ENCODE data around the gene ZFPM1.
A peak's percentile ranks its signal among the peaks of the same experiment; 100 is the strongest.

The ZFPM1 gene

DNA sequence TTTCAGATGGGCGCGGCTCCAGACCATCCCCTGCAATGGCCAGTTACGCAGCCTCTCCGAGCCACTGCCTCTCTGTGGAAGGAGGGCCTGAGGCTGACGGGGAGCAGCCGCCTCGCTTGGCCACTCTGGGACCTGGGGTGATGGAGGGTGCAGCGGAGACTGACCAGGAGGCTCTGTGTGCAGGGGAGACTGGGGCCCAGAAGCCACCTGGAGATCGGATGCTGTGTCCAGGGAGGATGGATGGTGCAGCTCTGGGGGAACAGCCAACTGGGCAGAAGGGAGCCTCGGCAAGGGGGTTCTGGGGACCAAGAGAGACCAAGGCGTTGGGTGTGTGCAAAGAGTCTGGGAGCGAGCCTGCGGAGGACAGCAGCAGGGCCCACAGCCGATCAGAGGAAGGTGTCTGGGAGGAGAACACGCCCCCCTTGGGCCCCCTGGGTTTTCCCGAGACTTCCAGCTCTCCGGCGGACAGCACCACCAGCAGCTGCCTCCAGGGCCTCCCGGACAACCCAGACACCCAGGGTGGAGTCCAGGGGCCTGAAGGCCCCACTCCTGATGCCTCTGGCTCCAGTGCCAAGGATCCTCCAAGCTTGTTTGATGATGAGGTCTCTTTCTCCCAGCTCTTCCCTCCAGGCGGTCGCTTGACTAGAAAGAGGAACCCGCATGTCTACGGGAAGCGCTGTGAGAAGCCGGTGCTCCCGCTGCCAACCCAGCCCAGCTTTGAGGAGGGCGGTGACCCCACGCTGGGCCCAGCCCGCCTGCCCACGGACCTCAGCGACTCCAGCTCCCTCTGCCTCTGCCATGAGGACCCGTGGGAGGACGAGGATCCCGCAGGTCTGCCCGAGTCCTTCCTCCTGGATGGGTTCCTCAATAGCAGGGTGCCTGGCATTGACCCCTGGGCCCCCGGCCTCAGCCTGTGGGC lies 17.4 kb upstream of the ZFPM1 start:
- DNase-seq, result no peak

DNA sequence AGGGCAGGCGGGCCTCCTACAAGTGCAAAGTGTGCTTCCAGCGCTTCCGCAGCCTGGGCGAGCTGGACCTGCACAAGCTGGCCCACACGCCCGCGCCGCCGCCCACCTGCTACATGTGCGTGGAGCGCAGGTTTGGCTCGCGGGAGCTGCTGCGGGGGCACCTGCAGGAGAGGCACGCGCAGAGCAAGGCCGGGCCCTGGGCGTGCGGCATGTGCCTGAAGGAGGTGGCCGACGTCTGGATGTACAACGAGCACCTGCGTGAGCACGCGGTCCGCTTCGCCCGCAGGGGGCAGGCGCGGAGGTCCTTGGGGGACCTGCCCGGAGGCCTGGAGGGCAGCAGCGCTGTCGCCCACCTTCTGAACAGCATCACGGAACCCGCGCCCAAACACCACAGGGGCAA lies 16.3 kb upstream of the ZFPM1 start:
- DNase-seq, result no peak

DNA sequence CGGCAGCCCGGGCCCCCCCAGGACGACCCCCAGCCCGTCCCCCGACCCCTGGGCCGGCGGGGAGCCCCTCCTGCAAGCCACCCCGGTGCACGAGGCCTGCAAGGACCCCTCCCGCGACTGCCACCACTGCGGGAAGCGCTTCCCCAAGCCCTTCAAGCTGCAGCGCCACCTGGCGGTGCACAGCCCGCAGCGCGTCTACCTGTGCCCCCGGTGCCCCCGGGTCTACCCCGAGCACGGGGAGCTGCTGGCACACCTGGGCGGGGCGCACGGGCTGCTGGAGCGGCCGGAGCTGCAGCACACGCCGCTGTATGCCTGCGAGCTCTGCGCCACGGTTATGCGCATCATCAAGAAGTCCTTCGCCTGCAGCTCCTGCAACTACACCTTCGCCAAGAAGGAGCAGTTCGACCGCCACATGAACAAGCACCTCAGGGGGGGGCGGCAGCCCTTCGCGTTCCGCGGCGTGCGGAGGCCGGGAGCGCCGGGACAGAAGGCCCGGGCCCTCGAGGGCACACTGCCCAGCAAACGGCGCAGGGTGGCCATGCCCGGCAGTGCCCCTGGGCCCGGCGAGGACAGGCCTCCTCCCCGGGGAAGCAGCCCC lies 15.6 kb upstream of the ZFPM1 start:
- peak; percentile 68 for DNase-seq

DNA sequence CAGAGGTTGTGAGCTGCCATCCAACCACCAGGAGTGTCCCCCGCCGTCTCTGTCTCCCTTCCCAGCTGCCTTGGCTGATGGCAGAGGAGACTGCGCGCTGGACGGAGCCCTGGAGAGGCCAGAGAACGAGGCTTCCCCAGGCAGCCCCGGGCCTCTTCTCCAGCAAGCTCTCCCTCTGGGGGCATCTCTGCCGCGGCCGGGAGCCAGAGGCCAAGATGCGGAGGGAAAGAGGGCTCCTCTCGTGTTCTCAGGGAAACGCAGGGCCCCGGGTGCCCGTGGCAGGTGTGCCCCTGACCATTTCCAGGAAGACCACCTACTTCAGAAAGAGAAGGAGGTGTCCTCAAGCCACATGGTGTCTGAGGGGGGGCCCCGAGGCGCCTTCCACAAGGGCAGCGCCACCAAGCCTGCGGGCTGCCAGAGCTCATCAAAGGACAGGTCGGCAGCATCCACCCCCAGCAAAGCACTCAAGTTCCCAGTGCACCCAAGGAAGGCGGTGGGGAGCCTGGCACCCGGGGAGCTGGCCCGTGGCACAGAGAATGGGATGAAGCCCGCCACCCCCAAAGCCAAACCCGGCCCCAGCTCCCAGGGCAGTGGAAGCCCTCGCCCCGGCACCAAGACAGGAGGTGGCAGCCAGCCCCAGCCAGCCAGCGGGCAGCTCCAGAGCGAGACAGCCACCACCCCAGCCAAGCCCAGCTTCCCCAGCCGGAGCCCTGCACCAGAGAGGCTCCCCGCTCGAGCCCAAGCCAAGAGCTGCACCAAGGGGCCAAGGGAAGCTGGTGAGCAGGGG lies 14.8 kb upstream of the ZFPM1 start:
- no peak for DNase-seq

DNA sequence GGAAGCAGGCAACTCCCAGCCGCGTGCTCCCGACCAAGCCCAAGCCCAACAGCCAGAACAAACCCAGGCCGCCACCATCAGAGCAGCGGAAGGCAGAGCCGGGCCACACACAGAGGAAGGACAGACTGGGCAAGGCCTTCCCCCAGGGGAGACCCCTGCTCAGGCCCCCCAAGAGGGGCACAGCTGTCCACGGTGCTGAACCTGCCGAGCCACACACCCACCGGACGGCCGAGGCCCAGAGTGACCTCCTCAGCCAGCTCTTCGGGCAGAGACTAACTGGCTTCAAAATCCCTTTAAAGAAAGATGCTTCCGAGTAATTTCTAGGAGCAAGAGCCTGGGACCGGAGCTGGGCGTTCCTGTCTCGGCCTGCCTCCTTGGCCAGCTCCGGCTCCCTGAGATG lies 14.1 kb upstream of the ZFPM1 start:
- DNase-seq, result no peak

DNA sequence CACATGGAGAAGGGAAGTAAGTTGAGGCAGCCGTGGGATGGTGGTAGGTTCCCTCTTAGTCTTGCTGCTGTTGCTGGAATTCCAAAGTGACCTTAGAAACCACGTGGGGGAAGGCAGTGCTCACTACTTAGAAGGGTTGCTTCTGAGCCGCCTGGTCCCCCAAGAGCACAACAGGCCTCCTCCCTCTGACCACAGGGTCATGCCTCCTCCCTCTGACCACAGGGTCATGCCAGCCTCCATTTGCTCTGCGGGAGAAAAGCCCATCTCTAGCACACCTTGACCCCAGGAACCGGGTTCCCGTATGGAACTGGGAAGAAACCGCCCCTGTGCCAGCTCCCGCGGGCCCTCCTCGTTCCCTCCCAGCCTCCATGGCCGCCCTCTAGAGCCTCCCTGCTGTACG lies 13.4 kb upstream of the ZFPM1 start:
- no peak for DNase-seq

DNA sequence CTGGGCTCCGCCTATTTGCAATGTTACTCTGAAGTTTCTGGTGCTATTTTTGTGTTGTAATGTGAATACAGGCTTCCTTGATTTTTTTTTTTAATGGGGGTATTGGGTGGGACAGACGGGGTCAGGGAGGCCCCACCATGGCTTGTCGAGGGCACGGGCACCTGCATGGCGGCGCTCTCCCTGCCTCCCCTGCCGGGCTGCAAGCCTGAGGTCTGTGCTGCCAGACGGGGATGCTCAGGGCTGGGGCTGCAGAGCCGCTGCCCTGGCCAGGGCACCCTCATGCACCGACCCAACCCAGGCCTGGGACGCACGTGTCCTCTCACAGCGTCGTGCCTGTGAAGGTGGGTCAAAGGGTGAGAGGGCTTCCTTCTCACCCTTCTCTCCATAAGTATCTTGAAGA lies 13.0 kb upstream of the ZFPM1 start:
- DNase-seq, result no peak

DNA sequence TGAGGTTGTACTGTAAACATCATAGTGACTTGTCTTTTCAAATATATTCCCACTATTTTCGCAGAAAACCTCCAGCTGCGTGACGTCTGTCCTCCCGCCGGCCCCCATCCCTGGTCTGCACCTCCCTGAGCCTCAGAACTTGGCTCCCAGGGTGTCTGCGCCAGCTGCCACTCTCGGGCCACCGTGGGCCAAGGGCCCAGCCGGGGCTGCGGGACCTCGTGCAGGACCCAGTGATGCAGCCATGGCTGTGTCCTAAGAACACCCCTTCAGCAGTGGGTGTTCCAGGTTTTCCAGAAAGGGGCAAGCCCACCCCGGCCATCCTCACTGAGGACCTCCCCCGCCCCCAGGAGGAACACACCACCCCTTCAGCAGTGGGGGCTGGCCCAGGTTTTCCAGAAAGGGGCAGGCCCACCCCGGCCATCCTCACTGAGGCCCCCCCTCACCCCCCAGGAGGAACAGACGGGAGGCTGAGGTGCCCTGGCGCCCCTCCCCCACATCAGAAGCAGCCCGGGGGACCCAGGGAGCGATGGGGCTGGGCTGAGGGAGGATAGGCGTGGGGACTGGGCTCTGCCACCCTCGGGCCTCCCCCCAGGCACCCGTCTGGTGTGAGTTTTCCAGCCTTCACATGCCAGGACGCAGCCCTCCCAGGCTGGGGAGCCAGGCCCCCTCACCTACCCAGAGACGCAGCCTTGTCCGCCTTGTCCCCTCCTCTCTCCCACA lies 12.2 kb upstream of the ZFPM1 start:
- no peak for DNase-seq

DNA sequence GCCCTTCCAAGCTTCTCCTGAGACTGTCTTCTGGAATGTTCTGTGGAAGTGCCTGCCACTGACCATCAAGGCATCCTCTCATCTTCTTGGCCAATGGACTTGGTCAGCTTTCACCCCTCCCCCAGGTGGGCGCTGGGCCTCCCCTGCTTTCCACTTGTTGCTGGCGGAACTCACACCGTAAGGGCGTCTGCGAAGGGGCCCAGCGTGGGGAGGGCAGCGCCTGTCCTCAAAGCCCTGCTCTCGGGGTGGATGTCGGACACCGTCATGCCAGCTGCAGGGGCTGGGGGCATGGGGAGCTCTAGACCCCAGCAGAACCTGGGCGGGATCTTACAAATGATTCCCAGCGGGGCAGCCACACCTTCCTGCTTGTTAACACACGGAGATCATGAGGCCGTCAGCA lies 11.6 kb upstream of the ZFPM1 start:
- DNase-seq, result no peak

DNA sequence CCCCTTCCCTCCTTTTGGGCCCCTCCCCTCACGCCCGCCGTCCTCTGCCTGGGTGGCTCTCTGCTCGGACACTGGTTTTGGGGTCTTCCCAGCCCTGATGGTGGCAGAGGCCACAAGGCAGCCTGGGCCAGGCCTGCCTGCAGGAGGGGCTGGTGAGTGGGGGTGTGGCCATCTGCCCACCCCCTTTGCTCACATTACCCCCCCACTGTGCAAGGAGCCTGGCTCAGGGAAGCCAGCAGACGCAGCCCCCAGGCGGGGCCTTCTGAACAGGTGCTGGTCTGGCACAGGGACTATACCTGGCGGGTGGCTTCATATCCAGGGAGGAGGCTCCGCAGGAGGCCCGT lies 10.7 kb upstream of the ZFPM1 start:
- DNase-seq, result no peak

DNA sequence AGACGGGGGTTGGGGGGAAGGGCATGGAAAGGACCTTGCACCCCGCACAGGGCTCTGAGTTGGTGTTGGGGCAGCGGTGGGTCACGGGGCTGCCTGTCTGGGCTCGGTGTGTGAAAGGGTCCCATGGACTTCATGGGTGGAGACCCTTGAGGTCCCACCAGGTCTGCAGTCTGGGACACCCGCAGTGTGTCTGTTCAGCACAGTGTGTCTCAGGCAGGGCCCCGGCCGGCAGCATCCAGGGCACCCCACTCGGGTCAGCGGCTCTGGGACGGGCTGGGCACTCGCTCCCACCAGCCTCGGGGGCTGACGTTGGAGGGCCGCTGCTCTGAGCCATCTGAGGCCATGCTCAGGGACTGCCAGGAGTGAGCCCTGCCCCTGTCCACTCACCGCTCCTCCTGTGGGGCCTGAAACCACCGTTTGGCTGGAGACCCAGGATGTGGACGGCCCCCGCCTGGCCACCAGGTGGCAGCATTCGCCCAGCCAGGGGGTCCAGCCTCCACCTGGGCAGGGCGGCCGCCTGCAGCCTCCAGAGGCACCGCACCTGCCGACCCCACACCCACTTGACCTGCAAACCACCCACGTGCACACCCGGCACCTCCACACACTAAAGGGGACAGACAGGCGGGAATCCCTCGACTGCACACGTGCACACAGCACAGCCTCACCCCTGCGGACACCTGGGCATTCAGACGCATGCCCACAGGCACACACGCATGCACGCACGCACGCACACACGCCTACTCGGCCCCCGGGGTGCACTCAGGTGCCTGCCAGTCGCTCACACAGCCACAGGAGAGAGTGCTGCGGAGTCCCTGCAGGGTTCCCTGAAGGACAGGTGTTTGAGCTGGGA lies 10.1 kb upstream of the ZFPM1 start:
- DNase-seq, result peak; percentile 83

DNA sequence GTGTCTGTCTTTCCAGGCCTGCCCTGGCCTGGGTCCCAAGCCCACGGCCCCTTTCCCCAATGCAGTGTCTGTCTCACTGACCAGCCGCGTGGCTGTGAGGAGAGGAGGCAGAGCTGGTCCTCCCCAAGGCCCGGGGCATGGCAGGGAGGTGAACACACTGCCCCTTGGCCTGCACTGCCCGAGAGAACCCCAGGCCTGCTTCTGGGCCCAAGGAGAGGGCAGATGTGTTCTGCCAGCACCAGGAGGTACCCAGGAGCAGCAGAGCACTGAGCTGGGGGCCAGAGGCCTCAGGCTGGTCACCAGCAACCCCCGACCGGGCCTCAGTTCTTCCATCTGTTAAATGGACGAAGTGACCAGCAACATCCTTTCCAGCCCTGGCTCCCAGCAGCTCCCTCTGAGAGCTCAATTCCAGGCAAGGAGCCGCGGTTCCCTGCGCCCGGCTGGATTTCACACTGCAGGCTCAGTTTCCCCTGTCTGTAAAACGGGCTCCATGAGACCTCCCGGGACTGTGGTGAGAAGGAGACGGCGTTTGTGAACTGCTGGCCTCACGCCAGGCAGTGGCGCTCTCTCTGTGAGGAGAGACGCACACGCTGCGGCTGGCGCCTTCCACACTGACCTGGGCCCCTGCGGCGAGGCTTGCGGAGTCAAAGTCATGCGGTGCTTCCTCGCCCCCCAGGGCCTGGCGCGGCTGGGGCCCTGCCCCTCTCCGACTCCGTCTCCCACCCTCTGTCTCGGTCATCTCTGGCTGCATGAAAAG lies 8.1 kb upstream of the ZFPM1 start:
- no peak for DNase-seq

DNA sequence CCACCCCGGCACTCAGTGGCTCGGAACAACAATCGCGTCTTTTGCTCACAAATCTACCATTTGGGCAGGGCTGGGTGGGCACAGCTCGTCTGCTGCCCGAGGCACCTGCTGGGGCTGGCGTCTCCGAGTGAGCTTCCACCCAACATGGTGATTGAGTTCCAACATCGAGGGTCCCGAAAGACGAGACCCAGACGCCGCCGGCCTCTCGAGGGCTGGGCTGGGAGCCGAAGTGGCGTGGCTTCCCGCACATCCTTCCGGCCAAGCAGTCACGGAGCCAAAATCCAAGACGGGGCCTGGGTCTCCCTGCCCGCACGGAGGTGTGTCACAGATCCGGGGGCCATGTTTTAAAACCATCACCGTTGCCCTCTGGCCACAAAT lies 7.5 kb upstream of the ZFPM1 start:
- no peak for DNase-seq

DNA sequence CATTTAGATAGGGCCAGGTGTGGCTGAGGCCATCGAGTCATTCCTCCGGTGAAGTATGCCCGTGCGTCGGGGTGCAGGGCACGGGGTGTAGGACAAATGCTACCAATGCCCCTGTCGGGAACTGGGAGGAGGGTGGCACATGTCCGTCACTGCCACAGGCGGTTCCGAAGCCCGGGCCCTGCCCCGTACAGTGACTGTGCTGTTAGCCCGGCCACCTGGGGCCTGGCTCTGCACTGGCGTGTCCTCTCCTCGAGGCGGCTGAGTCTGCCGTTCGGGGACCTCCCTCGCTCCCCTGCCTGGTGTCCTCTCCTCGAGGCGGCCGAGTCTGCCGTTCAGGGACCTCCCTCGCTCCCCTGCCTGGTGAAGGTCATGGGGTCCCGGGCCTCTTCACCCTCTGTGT lies 7.0 kb upstream of the ZFPM1 start:
- no peak for DNase-seq

DNA sequence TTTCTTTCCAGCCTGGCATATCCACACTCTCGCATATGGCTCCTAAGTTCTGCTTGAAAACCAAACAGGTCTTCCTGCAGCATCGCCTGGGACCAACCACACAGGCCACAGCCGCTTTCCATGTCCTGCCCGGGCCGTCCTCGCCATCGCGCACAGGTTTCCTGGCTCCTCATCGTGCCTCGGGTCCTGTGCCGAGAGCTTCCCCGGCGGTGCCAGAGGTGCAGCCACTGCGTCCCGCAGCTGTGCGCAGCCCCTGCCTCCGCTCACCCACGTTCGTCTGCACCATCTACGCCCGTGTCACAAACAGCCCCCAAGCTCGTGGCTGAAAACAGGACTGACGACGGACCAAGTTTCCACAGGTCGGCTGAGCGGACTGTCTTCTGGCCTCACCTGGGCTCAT lies 6.3 kb upstream of the ZFPM1 start:
- no peak for DNase-seq

DNA sequence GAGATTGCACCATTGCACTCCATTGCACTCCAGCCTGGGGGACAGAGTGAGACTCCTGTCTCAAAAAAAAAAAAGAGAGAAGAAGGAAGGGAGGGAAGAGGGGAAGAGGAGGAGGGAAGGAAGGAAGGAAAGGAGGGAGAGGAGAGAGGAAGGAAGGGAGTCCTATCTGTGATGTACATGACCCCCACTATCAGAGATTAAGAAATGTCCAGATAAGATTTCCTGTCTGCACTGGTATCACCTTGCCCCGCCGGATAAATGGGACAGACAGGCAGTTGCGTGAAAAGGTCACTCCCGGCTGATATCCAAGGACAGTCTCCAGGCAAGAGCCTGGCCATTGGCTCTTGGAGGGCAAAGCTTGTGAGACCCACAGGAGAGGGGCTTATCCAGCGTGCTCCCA lies 5.2 kb upstream of the ZFPM1 start:
- DNase-seq, result no peak

DNA sequence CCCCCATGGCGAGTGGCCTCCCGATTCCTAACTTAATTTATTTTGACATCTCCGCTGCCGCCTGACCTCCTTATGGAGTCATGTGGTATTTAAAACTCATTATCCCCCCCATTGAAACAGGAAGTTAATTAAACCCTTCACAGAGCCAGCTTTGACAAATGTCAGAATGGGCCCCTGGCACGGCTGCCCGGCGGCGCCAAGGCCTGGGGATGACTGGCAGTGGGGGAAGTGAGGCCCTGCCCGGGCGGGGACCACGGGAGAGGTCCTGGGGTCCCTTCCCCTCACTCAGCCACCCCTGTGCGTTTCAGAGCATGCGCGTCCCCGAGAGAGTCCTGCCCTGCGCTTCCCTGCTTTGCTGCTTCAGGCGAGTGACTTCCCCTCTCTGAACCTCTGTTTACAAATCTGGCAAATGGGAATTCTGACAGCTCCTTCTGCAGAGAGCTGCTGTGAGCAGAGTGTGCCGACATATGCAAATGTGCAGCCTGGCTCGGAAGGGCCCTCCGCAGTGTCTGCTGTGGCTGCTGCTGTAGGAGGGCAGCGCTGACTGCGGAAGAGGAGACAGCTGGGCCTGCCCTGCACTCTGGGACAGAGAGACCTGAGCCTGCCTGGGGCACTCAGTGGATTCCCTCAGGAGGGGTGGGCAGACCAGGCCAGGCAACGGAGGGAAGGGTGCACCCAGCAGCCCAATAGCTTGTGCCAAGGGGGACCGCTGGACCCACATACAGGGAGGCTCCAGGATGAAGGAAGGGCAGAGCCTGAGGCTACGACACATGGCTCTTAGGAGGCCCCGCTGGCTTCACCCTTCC lies 4.4 kb upstream of the ZFPM1 start:
- no peak for DNase-seq

DNA sequence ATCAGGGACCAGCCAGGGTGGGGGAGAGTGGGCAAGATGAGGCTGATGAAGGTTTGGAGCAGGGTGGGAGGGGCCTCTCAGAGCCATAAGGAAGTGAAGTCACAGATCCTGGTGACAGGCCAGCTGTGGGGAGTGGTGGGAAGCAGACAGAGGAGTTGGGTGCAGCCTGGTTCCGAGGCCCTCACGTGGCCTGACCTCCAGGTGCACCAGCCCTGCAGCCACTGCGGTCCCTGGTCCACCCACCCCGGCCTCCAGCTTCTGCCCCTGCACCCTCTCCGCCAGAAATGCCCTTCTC lies 3.9 kb upstream of the ZFPM1 start:
- no peak for DNase-seq

DNA sequence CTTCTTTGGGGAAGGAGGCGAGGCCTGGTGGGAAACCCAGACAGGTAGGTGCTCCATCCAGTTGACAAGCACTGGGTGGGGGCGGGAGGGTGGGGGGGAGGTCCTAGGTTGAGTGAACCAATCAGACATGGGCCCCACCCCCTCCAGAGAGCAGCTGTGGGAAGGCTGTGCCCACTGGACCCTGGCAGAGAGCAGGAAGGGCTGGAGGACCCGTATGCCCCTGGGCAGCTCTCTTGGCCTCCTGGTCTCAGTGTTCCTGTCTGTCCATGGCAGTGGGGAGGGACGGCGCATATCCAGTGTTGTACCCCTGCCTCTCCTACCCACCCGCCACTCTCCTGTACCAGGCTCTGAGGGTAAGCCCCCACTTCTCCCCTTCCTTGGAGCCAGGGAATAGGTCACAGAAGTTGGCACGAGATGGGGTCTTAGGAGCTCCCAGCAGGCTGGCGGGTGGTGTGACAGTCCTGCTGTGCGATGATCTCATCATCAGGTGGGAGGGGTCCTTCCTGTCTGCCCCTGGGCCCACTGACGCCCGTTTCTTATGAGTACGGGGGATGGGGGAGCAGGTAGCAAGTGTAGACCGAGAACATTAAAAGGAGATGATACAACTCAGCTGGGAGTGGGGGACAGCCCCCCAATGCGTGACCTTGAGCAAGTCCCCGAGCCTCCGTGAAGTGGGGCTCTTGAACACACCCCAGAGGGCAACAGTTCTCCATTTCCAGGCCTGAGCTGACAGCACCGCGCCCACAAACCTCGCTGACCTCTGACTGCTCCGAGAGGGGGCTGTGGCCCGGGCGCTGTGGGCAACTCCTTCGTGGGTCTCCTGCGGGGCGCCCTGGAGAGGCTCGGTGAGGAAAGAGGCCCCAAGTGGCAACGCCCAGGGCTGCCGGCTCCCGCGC lies 1.2 kb upstream of the ZFPM1 start:
- DNase-seq, result no peak
